Bone marrow (tissue), 2 donors: ENCODE measurements around the gene AVP.
A peak's percentile ranks its signal among the peaks of the same experiment; 100 is the strongest.

ENCODE experiments used
- DNase-seq, 2 donors: peaks; one replicate each; lab custom pipeline; 2025; lab: John Stamatoyannopoulos, UW

The AVP gene

GRCh38 chr20:3047486-3048419 lies 36.8 kb downstream of the AVP start:
- DNase-seq = no peak

- no peak for DNase-seq
Measured at GRCh38 chr20:3046677-3047462, 37.7 kb downstream of the AVP start.

GRCh38 chr20:3045816-3046676 lies 38.5 kb downstream of the AVP start, which contains the start of gene MRPS26:
Gene MRPS26 (plus strand): TSS chr20:3046052. CDS start chr20:3046069, 17 bp downstream.
- DNase-seq = peak; percentile 53 to 96

- peak; percentile 43 to 96 for DNase-seq
Measured at GRCh38 chr20:3045042-3045815, 39.3 kb downstream of the AVP start.

GRCh38 chr20:3044336-3044965 lies 40.1 kb downstream of the AVP start:
- no peak for DNase-seq

- no peak for DNase-seq
Measured at GRCh38 chr20:3043322-3043721, 41.2 kb downstream of the AVP start, which contains the start of gene GNRH2. Gene GNRH2 (plus strand): TSS chr20:3043622. CDS start chr20:3044415, 793 bp downstream.

- no peak for DNase-seq
Measured at GRCh38 chr20:3042625-3043024, 41.9 kb downstream of the AVP start.

- DNase-seq = no peak
Measured at GRCh38 chr20:3041854-3042409, 42.6 kb downstream of the AVP start.

- DNase-seq = no peak
Measured at GRCh38 chr20:3040086-3040485, 44.4 kb downstream of the AVP start.

- DNase-seq = no peak
Measured at GRCh38 chr20:3039426-3039825, 45.1 kb downstream of the AVP start.

GRCh38 chr20:3038454-3038853 lies 46.1 kb downstream of the AVP start:
- no peak for DNase-seq

GRCh38 chr20:3037654-3038053 lies 46.9 kb downstream of the AVP start:
- DNase-seq = no peak

- no peak for DNase-seq
Measured at GRCh38 chr20:3032624-3033023, 51.9 kb downstream of the AVP start.
